AG09309 (cell line): ENCODE measurements around the gene PXK.

Experiments used
- DNase-seq: peaks from one replicate; pipeline ENCODE4 v3.0.0-alpha.2; 2010; ENCODE audit warnings: low read depth
- H3K4me3 ChIP-seq: 2 replicates; pipeline ENCODE4 v1.5.1; 2011; ENCODE audit warnings: mild to moderate bottlenecking, low read depth, low read length, moderate library complexity; ENCODE audit not compliant: control insufficient read depth
- CTCF ChIP-seq: IDR thresholded peaks from 2 replicates; pipeline ENCODE4 v1.5.1; 2011; ENCODE audit warnings: mild to moderate bottlenecking, low read depth, low read length, inconsistent platforms; ENCODE audit not compliant: insufficient read depth, control insufficient read depth; ENCODE audit errors: missing control alignments

The PXK gene

GRCh38 chr3:58474348-58474911 lies 141.7 kb downstream of the PXK start:
- no peak for DNase-seq
- no peak for TF ChIP-seq CTCF
- H3K4me3 ChIP-seq: no peak overlapping the region

GRCh38 chr3:58474967-58475578 lies 142.4 kb downstream of the PXK start:
- TF ChIP-seq CTCF: no peak
- no peak for DNase-seq
- H3K4me3 ChIP-seq: no peak overlapping the region
